Panc1 (cell line): ENCODE measurements around the gene PAOX.

Experiments
- POLR2AphosphoS5 ChIP-seq: IDR thresholded peaks from 2 replicates; pipeline ENCODE4 v1.6.1; 2012; ENCODE audit warnings: mild to moderate bottlenecking, low read depth, low read length, moderate library complexity
- SIN3A ChIP-seq: IDR thresholded peaks from 2 replicates; pipeline ENCODE4 v1.6.1; 2012; ENCODE audit warnings: low read depth, mild to moderate bottlenecking, low read length, moderate library complexity, borderline replicate concordance; ENCODE audit not compliant: insufficient read depth
- TF ChIP-seq, protein P1 (sequence below): fragments of 450-650 bp; IDR thresholded peaks from 2 replicates; pipeline ENCODE4 v1.5.1; 2017; ENCODE audit warnings: mild to moderate bottlenecking

DNA sequence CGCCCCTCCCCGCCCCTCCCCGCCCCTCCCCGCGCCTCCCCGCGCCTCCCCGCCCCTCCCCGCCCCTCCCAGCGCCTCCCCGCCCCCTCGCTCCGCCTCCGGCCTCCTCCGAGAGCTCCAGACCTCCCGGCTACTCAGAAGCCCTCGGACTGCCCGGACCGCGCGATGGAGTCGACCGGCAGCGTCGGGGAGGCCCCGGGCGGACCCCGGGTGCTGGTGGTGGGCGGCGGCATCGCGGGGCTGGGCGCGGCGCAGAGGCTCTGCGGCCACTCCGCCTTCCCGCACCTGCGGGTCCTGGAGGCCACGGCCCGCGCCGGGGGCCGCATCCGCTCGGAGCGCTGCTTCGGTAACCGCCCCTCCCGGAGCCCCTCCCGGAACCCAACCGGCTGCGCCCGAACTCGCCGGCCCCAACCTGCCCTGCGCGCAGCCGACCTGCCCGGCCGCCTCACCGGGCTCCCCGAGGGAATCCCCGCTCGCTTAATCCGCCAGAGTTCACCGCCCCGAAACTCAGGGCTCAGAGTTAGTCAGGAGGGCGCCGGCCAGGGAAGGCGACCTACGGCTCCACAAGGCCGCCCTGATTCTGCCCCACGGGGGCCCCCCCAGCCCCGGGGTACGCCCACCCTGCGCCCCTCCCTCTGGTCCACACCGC, at the start of gene PAOX:
- TF ChIP-seq, protein P1, sequence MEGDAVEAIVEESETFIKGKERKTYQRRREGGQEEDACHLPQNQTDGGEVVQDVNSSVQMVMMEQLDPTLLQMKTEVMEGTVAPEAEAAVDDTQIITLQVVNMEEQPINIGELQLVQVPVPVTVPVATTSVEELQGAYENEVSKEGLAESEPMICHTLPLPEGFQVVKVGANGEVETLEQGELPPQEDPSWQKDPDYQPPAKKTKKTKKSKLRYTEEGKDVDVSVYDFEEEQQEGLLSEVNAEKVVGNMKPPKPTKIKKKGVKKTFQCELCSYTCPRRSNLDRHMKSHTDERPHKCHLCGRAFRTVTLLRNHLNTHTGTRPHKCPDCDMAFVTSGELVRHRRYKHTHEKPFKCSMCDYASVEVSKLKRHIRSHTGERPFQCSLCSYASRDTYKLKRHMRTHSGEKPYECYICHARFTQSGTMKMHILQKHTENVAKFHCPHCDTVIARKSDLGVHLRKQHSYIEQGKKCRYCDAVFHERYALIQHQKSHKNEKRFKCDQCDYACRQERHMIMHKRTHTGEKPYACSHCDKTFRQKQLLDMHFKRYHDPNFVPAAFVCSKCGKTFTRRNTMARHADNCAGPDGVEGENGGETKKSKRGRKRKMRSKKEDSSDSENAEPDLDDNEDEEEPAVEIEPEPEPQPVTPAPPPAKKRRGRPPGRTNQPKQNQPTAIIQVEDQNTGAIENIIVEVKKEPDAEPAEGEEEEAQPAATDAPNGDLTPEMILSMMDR = no peak
- 0 out of 2 replicates have a peak, but pooled peaks have one; percentile 37 for TF ChIP-seq POLR2AphosphoS5
- no peak for TF ChIP-seq SIN3A
